DND-41 (cell line): ENCODE results near the gene VAV3.

ENCODE experiments used
- ATAC-seq: fragments of 200-7000 bp; cut with Tn5 transposase; 3 replicates; pipeline ENCODE4 v1.9.1; 2021; ENCODE audit warnings: low read depth; ENCODE audit not compliant: insufficient read depth
- DNase-seq: peaks from one replicate; pipeline ENCODE4 v3.0.0-alpha.2; 2020
- H2AFZ ChIP-seq: 2 replicates; pipeline ENCODE4 v1.6.0; 2012; ENCODE audit warnings: low read depth, low read length
- H3K27ac ChIP-seq: 2 replicates; pipeline ENCODE4 v1.5.1; 2012; ENCODE audit warnings: low read length, inconsistent platforms
- H3K27me3 ChIP-seq: fragments of 200-600 bp; sonication (generic); 2 replicates; pipeline ENCODE4 v1.6.0; 2012; ENCODE audit warnings: low read length, mild to moderate bottlenecking, inconsistent platforms; ENCODE audit not compliant: insufficient read depth, poor library complexity
- H3K36me3 ChIP-seq: 2 replicates; pipeline ENCODE4 v1.5.1; 2012; ENCODE audit warnings: low read length, inconsistent platforms; ENCODE audit not compliant: insufficient read depth
- H3K4me1 ChIP-seq: 2 replicates; pipeline ENCODE4 v1.5.1; 2012; ENCODE audit warnings: mild to moderate bottlenecking, low read length; ENCODE audit not compliant: insufficient read depth
- H3K4me2 ChIP-seq: 2 replicates; pipeline ENCODE4 v1.6.0; 2012; ENCODE audit warnings: mild to moderate bottlenecking, moderate library complexity, low read length, inconsistent platforms; ENCODE audit not compliant: insufficient read depth
- H3K4me3 ChIP-seq, 2 experiments: fragments of 200-600 bp in 1 of 2; shearing (Covaris generic) in 1 of 2; 2 replicates each; pipeline ENCODE4 v1.5.1; 2012 to 2016; ENCODE audit warnings: inconsistent platforms in 2 of 2, low read length in 2 of 2, mild to moderate bottlenecking in 2 of 2, low read depth in 1 of 2, moderate library complexity in 1 of 2
- H3K79me2 ChIP-seq: 2 replicates; pipeline ENCODE4 v1.6.0; 2012; ENCODE audit warnings: low read length, inconsistent platforms; ENCODE audit not compliant: insufficient read depth
- H3K9ac ChIP-seq: 2 replicates; pipeline ENCODE4 v1.6.0; 2012; ENCODE audit warnings: low read depth, mild to moderate bottlenecking, inconsistent platforms, low read length, moderate library complexity
- H3K9me3 ChIP-seq: 2 replicates; pipeline ENCODE4 v1.5.1; 2012; ENCODE audit warnings: low read length, moderate library complexity, mild to moderate bottlenecking, inconsistent platforms; ENCODE audit not compliant: insufficient read depth, severe bottlenecking
- H4K20me1 ChIP-seq: 2 replicates; pipeline ENCODE4 v1.6.0; 2012; ENCODE audit warnings: low read length; ENCODE audit not compliant: insufficient read depth
- EZH2 ChIP-seq: IDR thresholded peaks from 3 replicates; pipeline ENCODE4 v1.6.1; 2012; ENCODE audit warnings: borderline replicate concordance, low read depth, mild to moderate bottlenecking, moderate library complexity, low read length, inconsistent platforms; ENCODE audit not compliant: severe bottlenecking
- TF ChIP-seq, protein P1 (sequence below): IDR thresholded peaks from 2 replicates; pipeline ENCODE4 v1.5.1; 2012; ENCODE audit warnings: borderline replicate concordance, low read length, moderate library complexity, mild to moderate bottlenecking; ENCODE audit not compliant: poor library complexity, severe bottlenecking; ENCODE audit errors: extremely low read depth

The VAV3 gene

DNA sequence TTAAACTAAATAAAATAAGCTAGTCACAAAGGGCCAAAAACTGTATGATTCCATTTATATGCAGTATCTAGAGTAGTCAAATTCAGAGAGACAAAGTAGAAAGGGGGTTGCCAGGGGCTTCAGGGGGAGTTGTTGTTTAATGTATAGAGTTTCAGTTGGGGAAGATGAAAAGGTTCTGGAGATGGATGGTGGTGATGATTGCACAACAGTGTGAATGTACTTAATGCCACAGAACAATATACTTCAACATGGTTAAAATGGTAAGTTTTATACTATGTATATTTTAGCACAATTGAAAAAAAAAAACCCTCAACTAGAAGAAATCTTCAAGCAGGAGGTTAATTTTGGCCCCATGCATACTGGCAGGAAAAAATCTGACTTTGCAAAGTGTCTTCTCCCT lies 24.3 kb downstream of the VAV3 start:
- ATAC-seq, result no peak
- TF ChIP-seq EZH2, result no peak
- TF ChIP-seq, protein P1, sequence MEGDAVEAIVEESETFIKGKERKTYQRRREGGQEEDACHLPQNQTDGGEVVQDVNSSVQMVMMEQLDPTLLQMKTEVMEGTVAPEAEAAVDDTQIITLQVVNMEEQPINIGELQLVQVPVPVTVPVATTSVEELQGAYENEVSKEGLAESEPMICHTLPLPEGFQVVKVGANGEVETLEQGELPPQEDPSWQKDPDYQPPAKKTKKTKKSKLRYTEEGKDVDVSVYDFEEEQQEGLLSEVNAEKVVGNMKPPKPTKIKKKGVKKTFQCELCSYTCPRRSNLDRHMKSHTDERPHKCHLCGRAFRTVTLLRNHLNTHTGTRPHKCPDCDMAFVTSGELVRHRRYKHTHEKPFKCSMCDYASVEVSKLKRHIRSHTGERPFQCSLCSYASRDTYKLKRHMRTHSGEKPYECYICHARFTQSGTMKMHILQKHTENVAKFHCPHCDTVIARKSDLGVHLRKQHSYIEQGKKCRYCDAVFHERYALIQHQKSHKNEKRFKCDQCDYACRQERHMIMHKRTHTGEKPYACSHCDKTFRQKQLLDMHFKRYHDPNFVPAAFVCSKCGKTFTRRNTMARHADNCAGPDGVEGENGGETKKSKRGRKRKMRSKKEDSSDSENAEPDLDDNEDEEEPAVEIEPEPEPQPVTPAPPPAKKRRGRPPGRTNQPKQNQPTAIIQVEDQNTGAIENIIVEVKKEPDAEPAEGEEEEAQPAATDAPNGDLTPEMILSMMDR, result no peak
- H3K36me3 ChIP-seq, result no peaks in the 10 kb centered on the region; the same call in 1 of the 2 replicates
- H3K79me2 ChIP-seq, result peaks cover 93% of the 10 kb centered on the region
- H3K4me1 ChIP-seq, result peaks cover 74% of the 10 kb centered on the region
- no peak overlapping the region for H3K9ac ChIP-seq
- H3K27me3 ChIP-seq, result no peaks in the 10 kb centered on the region
- no peaks in the 10 kb centered on the region for H3K9me3 ChIP-seq
- H2AFZ ChIP-seq, result no peak overlapping the region
- no peak for DNase-seq
- H4K20me1 ChIP-seq, result peaks cover 3% of the 10 kb centered on the region; the same call in 1 of the 2 replicates
- H3K27ac ChIP-seq, result no peak overlapping the region
- H3K4me2 ChIP-seq, result no peak overlapping the region
- no peak overlapping the region for H3K4me3 ChIP-seq

DNA sequence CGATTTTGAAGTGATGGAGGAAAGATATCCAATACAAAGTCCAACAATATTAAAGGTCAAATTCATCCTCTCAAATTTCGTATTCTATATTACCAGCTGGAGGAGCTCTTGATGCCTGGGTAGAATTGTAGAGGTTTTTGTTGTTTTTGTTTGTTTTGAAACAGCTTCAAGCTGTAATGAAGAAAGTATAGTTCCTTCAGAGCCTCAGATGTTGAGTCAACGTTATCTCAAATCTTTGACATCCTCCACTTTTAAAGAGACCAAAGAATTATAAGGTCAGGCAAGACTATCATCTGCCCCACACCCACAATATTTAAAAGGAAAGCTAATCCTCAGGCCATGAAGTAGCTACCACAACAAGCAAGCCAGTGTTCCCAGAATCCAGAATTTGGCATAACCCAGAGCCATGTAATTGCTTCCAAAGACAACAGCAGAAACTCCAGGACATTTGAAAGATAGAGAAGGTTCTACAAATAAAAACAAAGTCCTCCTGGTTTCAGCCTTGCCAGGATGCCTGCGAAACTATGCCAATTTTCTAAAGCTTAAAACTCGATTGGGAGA lies 24.9 kb downstream of the VAV3 start:
- H3K27ac ChIP-seq, result no peak overlapping the region

DNA sequence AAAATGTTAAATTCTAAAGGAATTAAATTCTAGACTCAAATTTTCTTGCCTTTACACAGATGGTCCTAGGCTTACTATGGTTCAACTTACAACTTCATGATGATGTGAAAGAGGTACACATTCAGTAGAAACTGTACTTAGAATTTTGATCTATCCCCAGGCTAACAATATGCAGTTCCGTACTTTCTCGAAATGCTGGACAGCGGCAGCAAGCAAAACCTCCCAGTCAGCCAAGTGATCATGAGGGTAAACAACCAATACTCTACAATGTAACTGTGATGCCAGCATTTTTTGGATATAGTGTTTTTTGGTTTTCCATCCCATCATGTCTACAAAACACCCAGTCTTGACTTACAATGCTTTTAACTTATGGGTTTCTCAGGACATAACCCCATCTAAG lies 25.7 kb downstream of the VAV3 start:
- TF ChIP-seq EZH2, result no peak
- TF ChIP-seq, protein P1, result no peak
- H3K4me3 ChIP-seq, result no peak overlapping the region
- H3K4me2 ChIP-seq, result no peak overlapping the region
- H3K79me2 ChIP-seq, result peaks cover 93% of the 10 kb centered on the region
- no peak overlapping the region for H2AFZ ChIP-seq
- H3K4me1 ChIP-seq, result peaks cover 60% of the 10 kb centered on the region
- ATAC-seq, result no peak
- H4K20me1 ChIP-seq, result peaks cover 8% of the 10 kb centered on the region; the same call in 1 of the 2 replicates
- no peaks in the 10 kb centered on the region for H3K27me3 ChIP-seq
- no peaks in the 10 kb centered on the region for H3K9me3 ChIP-seq
- no peaks in the 10 kb centered on the region; the same call in 1 of the 2 replicates for H3K36me3 ChIP-seq
- no peak overlapping the region for H3K27ac ChIP-seq
- no peak for DNase-seq
- no peak overlapping the region for H3K9ac ChIP-seq

More for the DNA sequence above, 24.9 kb downstream of the VAV3 start:
- no peaks in the 10 kb centered on the region for H3K9me3 ChIP-seq
- peaks cover 68% of the 10 kb centered on the region for H3K4me1 ChIP-seq
- DNase-seq (no peak), ATAC-seq (no peak)
- no peak overlapping the region for H3K4me2 ChIP-seq
- H3K27me3 ChIP-seq, result no peaks in the 10 kb centered on the region
- H4K20me1 ChIP-seq, result peaks cover 8% of the 10 kb centered on the region; the same call in 1 of the 2 replicates
- H2AFZ ChIP-seq, result no peak overlapping the region
- H3K36me3 ChIP-seq, result no peaks in the 10 kb centered on the region; the same call in 1 of the 2 replicates
- TF ChIP-seq, protein P1, result no peak
- no peak for TF ChIP-seq EZH2
- peaks cover 93% of the 10 kb centered on the region for H3K79me2 ChIP-seq
- no peak overlapping the region for H3K4me3 ChIP-seq
- H3K9ac ChIP-seq, result no peak overlapping the region
